HEK293 (cell line): ENCODE data around the gene EDNRB.

ENCODE experiments used
- CTCF ChIA-PET: fragments of 350-600 bp; formaldehyde crosslinking; extraction: SDS; loops from one replicate; lab custom pipeline; 2021; ENCODE audit warnings: antibody characterized with exemption; lab: Yijun Ruan, JAX
- POLR2A ChIA-PET: fragments of 300-600 bp; formaldehyde crosslinking; extraction: SDS; loops from one replicate; lab custom pipeline; 2020; ENCODE audit warnings: antibody characterized with exemption, inconsistent platforms; lab: Yijun Ruan, JAX
- H3K27ac ChIP-seq: fragments of 200-500 bp; sonication (Bioruptor generic); 2 replicates; pipeline ENCODE4 v1.5.1; 2014; ENCODE audit warnings: low read depth, low read length, control low read depth, inconsistent platforms; ENCODE audit errors: extremely low read depth
- H3K36me3 ChIP-seq, 2 experiments: fragments of 200-500 bp in 1 of 2; sonication (Bioruptor generic) in 1 of 2; 1 replicate in 1 of 2; 2 replicates in 1 of 2; pipeline ENCODE4 v1.5.1; 2014 to 2017; ENCODE audit warnings: inconsistent platforms in 2 of 2, low read length in 2 of 2; ENCODE audit not compliant: control insufficient read depth in 2 of 2, insufficient read depth in 1 of 2
- H3K4me1 ChIP-seq: fragments of 200-500 bp; sonication (Bioruptor generic); 2 replicates; pipeline ENCODE4 v1.5.1; 2014; ENCODE audit warnings: mild to moderate bottlenecking, low read length, inconsistent platforms; ENCODE audit not compliant: control insufficient read depth, insufficient read depth
- H3K4me3 ChIP-seq: 2 replicates; pipeline ENCODE4 v1.5.1; 2011; ENCODE audit warnings: low read depth, mild to moderate bottlenecking, control low read depth, low read length, moderate library complexity
- H3K9me3 ChIP-seq: fragments of 200-500 bp; sonication (Bioruptor generic); 2 replicates; pipeline ENCODE4 v1.5.1; 2014; ENCODE audit warnings: low read depth, low read length, inconsistent platforms; ENCODE audit not compliant: control insufficient read depth, insufficient read depth
- KLF16 ChIP-seq: fragments of 450-650 bp; formaldehyde crosslinking; IDR thresholded peaks from 2 replicates; pipeline ENCODE4 v1.5.1; 2017; ENCODE audit warnings: missing biosample characterization, missing genetic modification characterization
- YY2 ChIP-seq: fragments of 450-650 bp; formaldehyde crosslinking; IDR thresholded peaks from 2 replicates; pipeline ENCODE4 v1.5.1; 2016; ENCODE audit warnings: missing biosample characterization, missing genetic modification characterization
- ZNF16 ChIP-seq: fragments of 450-650 bp; formaldehyde crosslinking; IDR thresholded peaks from 2 replicates; pipeline ENCODE4 v1.5.1; 2016; ENCODE audit warnings: low read depth, missing biosample characterization, missing genetic modification characterization
- ZNF302 ChIP-seq: fragments of 450-650 bp; formaldehyde crosslinking; IDR thresholded peaks from 2 replicates; pipeline ENCODE4 v1.5.1; 2016; ENCODE audit warnings: missing biosample characterization, missing genetic modification characterization, low read depth
- ZNF585B ChIP-seq: fragments of 450-650 bp; formaldehyde crosslinking; IDR thresholded peaks from 2 replicates; pipeline ENCODE4 v1.5.1; 2016; ENCODE audit warnings: missing biosample characterization, missing genetic modification characterization
- ZNF777 ChIP-seq: fragments of 450-650 bp; formaldehyde crosslinking; IDR thresholded peaks from 2 replicates; pipeline ENCODE4 v1.5.1; 2017; ENCODE audit warnings: missing biosample characterization, missing genetic modification characterization, borderline replicate concordance
- ZNF785 ChIP-seq: fragments of 450-650 bp; formaldehyde crosslinking; IDR thresholded peaks from 2 replicates; pipeline ENCODE4 v1.5.1; 2016; ENCODE audit warnings: missing biosample characterization, missing genetic modification characterization
- TF ChIP-seq, protein P1 (sequence below): fragments of 450-650 bp; formaldehyde crosslinking; IDR thresholded peaks from 2 replicates; pipeline ENCODE4 v1.5.1; 2016; ENCODE audit warnings: missing biosample characterization, missing genetic modification characterization
- TF ChIP-seq, protein P2 (sequence below): fragments of 450-650 bp; formaldehyde crosslinking; IDR thresholded peaks from 2 replicates; pipeline ENCODE4 v1.5.1; 2016; ENCODE audit warnings: missing biosample characterization, missing genetic modification characterization
- TF ChIP-seq, protein P3 (sequence below): fragments of 450-650 bp; formaldehyde crosslinking; IDR thresholded peaks from 2 replicates; pipeline ENCODE4 v1.5.1; 2016; ENCODE audit warnings: missing biosample characterization, missing genetic modification characterization
- TF ChIP-seq, protein P4 (sequence below): fragments of 450-650 bp; formaldehyde crosslinking; IDR thresholded peaks from 2 replicates; pipeline ENCODE4 v1.5.1; 2016; ENCODE audit warnings: missing biosample characterization, missing genetic modification characterization
- TF ChIP-seq, protein P5 (sequence below): fragments of 450-650 bp; formaldehyde crosslinking; IDR thresholded peaks from 2 replicates; pipeline ENCODE4 v1.5.1; 2016; ENCODE audit warnings: missing biosample characterization, missing genetic modification characterization
- TF ChIP-seq, protein P6 (sequence below): fragments of 450-650 bp; formaldehyde crosslinking; IDR thresholded peaks from 2 replicates; pipeline ENCODE4 v1.5.1; 2016; ENCODE audit warnings: missing biosample characterization, missing genetic modification characterization

EDNRB gene

DNA sequence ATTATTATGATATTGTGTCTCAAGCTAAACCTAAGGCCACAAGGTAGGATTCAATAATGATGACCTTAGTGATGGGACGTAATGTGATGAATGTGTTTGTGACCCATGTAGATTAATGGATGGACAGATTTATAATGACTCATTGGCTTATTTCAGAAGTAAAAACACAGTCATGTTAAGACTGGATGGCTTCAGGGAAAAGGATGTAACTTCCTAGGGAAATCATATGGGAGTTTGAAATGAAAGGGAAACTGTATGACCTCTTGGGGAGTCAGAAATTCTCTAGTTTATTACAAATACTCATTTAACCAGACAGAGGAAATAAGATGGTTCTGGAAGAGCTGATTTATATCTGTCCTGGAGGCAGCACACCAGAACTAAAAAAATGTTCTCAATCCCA, 2.9 kb downstream of the EDNRB start:
- POLR2A ChIA-PET: no interaction called here
- no peak overlapping the region for H3K27ac ChIP-seq

DNA sequence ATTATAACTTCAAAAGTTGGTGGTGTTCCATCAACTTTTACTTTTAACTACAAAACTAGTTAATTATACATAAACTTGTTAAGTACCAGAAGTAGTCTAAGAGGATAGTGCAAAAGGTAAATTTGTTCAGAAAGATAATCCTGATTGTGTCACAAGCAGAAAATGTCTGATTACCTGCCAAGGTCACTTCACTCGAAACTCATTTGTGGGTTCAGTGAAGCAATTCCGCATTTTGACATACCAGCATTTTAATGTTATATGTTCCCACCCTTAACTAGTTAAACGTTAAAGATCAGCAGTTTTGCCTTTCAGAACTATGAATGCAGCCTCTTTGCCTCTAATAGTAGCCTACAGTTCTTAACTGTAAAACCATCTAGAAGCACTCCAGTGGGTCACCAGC, 5.6 kb downstream of the EDNRB start:
- no peaks in the 10 kb centered on the region for H3K9me3 ChIP-seq
- H3K27ac ChIP-seq: no peak overlapping the region
- ChIA-PET POLR2A (no interaction called here), CTCF (no interaction called here)
- H3K36me3 ChIP-seq: no peaks in the 10 kb centered on the region
- H3K4me3 ChIP-seq: no peak overlapping the region
- no peaks in the 10 kb centered on the region for H3K4me1 ChIP-seq
- TF ChIP-seq, protein P1, sequence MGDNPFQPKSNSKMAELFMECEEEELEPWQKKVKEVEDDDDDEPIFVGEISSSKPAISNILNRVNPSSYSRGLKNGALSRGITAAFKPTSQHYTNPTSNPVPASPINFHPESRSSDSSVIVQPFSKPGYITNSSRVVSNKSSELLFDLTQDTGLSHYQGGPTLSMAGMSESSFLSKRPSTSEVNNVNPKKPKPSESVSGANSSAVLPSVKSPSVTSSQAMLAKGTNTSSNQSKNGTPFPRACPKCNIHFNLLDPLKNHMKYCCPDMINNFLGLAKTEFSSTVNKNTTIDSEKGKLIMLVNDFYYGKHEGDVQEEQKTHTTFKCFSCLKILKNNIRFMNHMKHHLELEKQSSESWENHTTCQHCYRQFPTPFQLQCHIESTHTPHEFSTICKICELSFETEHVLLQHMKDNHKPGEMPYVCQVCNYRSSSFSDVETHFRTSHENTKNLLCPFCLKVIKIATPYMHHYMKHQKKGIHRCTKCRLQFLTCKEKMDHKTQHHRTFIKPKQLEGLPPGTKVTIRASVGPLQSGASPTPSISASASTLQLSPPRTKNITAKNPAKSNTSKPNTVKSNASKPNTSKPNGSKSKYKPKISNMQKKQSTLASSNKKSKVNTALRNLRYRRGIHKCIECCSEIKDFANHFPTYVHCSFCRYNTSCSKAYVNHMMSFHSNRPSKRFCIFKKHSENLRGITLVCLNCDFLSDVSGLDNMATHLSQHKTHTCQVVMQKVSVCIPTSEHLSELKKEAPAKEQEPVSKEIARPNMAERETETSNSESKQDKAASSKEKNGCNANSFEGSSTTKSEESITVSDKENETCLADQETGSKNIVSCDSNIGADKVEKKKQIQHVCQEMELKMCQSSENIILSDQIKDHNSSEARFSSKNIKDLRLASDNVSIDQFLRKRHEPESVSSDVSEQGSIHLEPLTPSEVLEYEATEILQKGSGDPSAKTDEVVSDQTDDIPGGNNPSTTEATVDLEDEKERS (tag by site-specific recombination): no peak

More for the DNA sequence above, 2.9 kb downstream of the EDNRB start:
- H3K4me1 ChIP-seq: no peaks in the 10 kb centered on the region
- CTCF ChIA-PET: no interaction called here
- no peak overlapping the region for H3K4me3 ChIP-seq
- H3K9me3 ChIP-seq: no peaks in the 10 kb centered on the region
- no peak for TF ChIP-seq ZNF585B
- no peak for TF ChIP-seq YY2
- no peak for TF ChIP-seq ZNF16
- TF ChIP-seq ZNF302: no peak
- TF ChIP-seq ZNF785 (tag by site-specific recombination): no peak
- TF ChIP-seq, protein P2, sequence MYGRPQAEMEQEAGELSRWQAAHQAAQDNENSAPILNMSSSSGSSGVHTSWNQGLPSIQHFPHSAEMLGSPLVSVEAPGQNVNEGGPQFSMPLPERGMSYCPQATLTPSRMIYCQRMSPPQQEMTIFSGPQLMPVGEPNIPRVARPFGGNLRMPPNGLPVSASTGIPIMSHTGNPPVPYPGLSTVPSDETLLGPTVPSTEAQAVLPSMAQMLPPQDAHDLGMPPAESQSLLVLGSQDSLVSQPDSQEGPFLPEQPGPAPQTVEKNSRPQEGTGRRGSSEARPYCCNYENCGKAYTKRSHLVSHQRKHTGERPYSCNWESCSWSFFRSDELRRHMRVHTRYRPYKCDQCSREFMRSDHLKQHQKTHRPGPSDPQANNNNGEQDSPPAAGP: no peak
- TF ChIP-seq, protein P3, sequence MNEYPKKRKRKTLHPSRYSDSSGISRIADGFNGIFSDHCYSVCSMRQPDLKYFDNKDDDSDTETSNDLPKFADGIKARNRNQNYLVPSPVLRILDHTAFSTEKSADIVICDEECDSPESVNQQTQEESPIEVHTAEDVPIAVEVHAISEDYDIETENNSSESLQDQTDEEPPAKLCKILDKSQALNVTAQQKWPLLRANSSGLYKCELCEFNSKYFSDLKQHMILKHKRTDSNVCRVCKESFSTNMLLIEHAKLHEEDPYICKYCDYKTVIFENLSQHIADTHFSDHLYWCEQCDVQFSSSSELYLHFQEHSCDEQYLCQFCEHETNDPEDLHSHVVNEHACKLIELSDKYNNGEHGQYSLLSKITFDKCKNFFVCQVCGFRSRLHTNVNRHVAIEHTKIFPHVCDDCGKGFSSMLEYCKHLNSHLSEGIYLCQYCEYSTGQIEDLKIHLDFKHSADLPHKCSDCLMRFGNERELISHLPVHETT: no peak
- no peak for TF ChIP-seq ZNF777 (tag by site-specific recombination)
- TF ChIP-seq KLF16: no peak
- TF ChIP-seq, protein P4, sequence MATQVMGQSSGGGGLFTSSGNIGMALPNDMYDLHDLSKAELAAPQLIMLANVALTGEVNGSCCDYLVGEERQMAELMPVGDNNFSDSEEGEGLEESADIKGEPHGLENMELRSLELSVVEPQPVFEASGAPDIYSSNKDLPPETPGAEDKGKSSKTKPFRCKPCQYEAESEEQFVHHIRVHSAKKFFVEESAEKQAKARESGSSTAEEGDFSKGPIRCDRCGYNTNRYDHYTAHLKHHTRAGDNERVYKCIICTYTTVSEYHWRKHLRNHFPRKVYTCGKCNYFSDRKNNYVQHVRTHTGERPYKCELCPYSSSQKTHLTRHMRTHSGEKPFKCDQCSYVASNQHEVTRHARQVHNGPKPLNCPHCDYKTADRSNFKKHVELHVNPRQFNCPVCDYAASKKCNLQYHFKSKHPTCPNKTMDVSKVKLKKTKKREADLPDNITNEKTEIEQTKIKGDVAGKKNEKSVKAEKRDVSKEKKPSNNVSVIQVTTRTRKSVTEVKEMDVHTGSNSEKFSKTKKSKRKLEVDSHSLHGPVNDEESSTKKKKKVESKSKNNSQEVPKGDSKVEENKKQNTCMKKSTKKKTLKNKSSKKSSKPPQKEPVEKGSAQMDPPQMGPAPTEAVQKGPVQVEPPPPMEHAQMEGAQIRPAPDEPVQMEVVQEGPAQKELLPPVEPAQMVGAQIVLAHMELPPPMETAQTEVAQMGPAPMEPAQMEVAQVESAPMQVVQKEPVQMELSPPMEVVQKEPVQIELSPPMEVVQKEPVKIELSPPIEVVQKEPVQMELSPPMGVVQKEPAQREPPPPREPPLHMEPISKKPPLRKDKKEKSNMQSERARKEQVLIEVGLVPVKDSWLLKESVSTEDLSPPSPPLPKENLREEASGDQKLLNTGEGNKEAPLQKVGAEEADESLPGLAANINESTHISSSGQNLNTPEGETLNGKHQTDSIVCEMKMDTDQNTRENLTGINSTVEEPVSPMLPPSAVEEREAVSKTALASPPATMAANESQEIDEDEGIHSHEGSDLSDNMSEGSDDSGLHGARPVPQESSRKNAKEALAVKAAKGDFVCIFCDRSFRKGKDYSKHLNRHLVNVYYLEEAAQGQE (tag by site-specific recombination): no peak
- TF ChIP-seq, protein P5, sequence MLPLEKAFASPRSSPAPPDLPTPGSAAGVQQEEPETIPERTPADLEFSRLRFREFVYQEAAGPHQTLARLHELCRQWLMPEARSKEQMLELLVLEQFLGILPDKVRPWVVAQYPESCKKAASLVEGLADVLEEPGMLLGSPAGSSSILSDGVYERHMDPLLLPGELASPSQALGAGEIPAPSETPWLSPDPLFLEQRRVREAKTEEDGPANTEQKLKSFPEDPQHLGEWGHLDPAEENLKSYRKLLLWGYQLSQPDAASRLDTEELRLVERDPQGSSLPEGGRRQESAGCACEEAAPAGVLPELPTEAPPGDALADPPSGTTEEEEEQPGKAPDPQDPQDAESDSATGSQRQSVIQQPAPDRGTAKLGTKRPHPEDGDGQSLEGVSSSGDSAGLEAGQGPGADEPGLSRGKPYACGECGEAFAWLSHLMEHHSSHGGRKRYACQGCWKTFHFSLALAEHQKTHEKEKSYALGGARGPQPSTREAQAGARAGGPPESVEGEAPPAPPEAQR: no peak
- TF ChIP-seq, protein P6, sequence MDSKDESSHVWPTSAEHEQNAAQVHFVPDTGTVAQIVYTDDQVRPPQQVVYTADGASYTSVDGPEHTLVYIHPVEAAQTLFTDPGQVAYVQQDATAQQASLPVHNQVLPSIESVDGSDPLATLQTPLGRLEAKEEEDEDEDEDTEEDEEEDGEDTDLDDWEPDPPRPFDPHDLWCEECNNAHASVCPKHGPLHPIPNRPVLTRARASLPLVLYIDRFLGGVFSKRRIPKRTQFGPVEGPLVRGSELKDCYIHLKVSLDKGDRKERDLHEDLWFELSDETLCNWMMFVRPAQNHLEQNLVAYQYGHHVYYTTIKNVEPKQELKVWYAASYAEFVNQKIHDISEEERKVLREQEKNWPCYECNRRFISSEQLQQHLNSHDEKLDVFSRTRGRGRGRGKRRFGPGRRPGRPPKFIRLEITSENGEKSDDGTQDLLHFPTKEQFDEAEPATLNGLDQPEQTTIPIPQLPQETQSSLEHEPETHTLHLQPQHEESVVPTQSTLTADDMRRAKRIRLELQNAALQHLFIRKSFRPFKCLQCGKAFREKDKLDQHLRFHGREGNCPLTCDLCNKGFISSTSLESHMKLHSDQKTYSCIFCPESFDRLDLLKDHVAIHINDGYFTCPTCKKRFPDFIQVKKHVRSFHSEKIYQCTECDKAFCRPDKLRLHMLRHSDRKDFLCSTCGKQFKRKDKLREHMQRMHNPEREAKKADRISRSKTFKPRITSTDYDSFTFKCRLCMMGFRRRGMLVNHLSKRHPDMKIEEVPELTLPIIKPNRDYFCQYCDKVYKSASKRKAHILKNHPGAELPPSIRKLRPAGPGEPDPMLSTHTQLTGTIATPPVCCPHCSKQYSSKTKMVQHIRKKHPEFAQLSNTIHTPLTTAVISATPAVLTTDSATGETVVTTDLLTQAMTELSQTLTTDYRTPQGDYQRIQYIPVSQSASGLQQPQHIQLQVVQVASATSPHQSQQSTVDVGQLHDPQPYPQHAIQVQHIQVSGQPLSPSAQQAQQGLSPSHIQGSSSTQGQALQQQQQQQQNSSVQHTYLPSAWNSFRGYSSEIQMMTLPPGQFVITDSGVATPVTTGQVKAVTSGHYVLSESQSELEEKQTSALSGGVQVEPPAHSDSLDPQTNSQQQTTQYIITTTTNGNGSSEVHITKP: no peak
- H3K36me3 ChIP-seq: no peaks in the 10 kb centered on the region
